Measurements from ENCODE around the gene ATP6V1C2. TPM values are rescaled to one million over a fixed set of nuclear protein-coding genes. Genes with fewer than 3 reads are reported as not detected.
A peak's percentile ranks its signal among the peaks of the same experiment; 100 is the strongest.

Gene ATP6V1C2
- total RNA-seq, 8 experiments from 2014 or later = 0.41 to 1.5 (median 1.0) TPM

DNA sequence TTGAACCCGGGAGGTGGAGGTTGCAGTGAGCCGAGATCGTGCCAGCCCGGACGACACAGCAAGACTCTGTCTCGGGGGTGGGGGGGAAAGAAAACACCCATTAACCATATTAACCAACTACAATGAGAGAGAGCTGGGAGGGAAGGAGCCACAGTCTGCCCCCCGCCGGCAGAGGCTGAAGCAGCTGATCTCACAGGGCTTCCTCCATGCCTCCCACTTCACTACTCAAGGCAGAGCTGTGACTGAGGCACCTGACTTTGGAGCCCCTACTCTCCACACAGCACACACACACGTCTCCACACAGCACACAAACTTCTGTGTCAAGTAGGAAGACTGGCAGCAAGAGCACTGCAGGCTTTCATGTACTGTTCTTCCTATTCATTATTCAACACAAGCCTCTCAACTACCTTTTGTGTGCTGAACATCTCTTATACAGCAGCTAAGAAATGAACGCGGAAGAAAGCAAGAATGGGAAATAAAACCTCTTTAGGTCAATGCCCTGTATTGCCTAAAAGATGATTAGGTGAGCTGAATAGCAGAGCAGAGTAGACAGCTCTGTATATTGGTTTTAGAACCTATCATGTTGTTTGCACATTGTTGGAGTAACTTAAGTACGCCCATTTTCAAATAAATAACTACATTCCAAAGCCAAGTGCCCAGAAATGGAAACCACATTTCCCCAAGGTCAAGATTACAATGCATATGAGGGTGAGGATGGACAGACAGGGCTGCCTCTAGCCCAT, 65.0 kb downstream of the ATP6V1C2 start:
- H3K4me3 ChIP-seq = no peak overlapping the region
- in situ Hi-C loops (cut with MboI; ENCODE audit: low pct_unique_long_range_greater_than_20kb in 2 of 9, low sequenced_read_pairs in 9 of 9, unreplicated experiment in 9 of 9) = no loop called here
- ATAC-seq (replicated peaks in 6 of 8) = peak in 1 of 8 experiments; percentile 46
- H3K4me1 ChIP-seq (replicated peaks in 1 of 2) = no peaks in the 10 kb centered on the region
- no peak overlapping the region for H3K27ac ChIP-seq
- WGBS, 10 experiments = 81 to 100% (median 97%) methylated on average over 1 to 6 of the region's 12 CpGs; no CpG with 5 or more reads in 3 of the 10 experiments

DNA sequence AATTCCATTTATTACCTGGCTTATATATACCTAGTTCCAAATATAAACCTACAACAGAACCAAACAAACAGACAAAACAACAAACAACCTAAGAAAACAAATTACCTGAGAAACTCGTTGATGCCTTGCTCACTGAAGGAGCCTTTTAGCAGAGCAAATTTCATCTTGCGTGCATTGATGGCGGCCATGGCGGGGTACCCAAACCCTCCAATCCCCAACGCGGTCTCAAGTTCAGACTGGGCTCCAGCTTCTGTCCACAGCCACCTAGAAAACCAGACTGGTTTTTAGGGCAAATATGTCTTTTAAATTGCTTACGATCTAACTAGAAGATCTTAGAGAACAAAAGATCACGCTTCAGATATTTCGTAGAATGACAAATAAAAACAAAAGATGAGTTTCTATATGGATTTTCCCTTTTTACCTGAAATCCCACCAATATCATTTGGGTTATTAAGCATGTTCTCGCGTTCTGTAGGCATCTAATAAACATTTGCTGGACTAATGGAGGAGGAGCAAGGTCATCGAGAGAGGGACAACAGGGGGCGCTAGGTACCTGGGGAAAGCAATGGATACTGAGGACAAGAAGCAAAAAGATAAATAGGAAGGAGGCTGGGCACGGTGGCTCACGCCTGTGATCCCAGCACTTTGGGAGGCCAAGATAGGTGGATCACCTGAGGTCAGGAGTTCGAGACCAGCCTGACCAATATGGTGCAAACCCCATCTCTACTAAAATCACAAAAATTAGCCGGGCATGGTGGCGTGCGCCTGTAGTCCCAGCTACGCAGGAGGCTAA, 65.9 kb downstream of the ATP6V1C2 start:
- ATAC-seq (replicated peaks in 6 of 8) = peak in 1 of 8 experiments; percentile 37
- H3K4me1 ChIP-seq (replicated peaks in 1 of 2) = no peaks in the 10 kb centered on the region
- H3K27ac ChIP-seq = no peak overlapping the region
- in situ Hi-C loops (cut with MboI; ENCODE audit: low pct_unique_long_range_greater_than_20kb in 2 of 9, low sequenced_read_pairs in 9 of 9, unreplicated experiment in 9 of 9) = no loop called here
- WGBS, 10 experiments = 86 to 100% (median 95%) methylated on average over 7 to 20 of the region's 20 CpGs
- no peak overlapping the region for H3K4me3 ChIP-seq

GRCh38 chr2:10788855-10789254, 67.4 kb downstream of the ATP6V1C2 start:
- no peak overlapping the region for H3K27ac ChIP-seq
- no peaks in the 10 kb centered on the region for H3K4me1 ChIP-seq (replicated peaks in 1 of 2)
- ATAC-seq (replicated peaks in 6 of 8) = no peak
- no peak overlapping the region for H3K4me3 ChIP-seq
- WGBS, 10 experiments = 92 to 100% (median 96%) methylated on average over 1 to 8 of the region's 8 CpGs; no CpG with 5 or more reads in 2 of the 10 experiments
- in situ Hi-C loops (cut with MboI; ENCODE audit: low pct_unique_long_range_greater_than_20kb in 2 of 9, low sequenced_read_pairs in 9 of 9, unreplicated experiment in 9 of 9) = no loop called here

GRCh38 chr2:10790228-10790973, 69.0 kb downstream of the ATP6V1C2 start:
- no peaks in the 10 kb centered on the region for H3K4me1 ChIP-seq (replicated peaks in 1 of 2)
- no peak for ATAC-seq (replicated peaks in 6 of 8)
- H3K4me3 ChIP-seq = no peak overlapping the region
- in situ Hi-C loops (cut with MboI; ENCODE audit: low pct_unique_long_range_greater_than_20kb in 2 of 9, low sequenced_read_pairs in 9 of 9, unreplicated experiment in 9 of 9) = no loop called here
- 72 to 100% (median 93%) methylated on average over 1 to 6 of the region's 6 CpGs; no CpG with 5 or more reads in 2 of the 10 experiments for WGBS, 10 experiments
- no peak overlapping the region for H3K27ac ChIP-seq

DNA sequence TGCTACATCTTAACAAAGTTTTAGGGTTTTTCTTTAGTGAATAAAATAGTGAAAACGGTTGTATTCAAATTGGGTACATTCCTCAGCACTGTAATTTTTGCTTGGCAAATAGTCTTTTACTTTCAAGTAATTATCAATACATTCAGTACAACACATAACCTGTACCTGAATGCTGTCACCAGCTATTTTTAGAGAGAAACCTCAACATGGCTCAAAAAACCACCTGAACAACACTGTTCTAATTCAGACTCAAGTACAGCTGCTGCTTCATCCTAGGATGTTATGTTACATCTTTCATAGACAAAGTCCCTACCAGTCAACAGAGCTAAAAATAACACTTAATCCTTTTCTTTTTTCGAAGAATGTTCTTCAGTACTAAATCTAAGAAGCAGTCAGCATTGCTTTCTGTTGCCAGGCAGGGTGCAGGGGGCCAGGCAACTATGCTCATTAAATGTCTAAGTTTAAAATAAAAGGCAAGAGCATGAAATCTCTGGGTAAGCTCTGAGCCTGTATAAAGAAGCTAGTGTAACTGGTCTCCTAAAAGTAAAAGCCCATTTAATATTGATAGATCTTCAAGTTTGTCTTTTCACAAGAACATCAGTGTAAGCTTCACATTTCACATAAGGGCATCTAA, 70.7 kb downstream of the ATP6V1C2 start:
- H3K27ac ChIP-seq = no peak overlapping the region
- H3K4me3 ChIP-seq = no peak overlapping the region
- 50 to 100% (median 100%) methylated on average over 1 to 2 of the region's 2 CpGs; no CpG with 5 or more reads in 1 of the 10 experiments for WGBS, 10 experiments
- in situ Hi-C loops (cut with MboI; ENCODE audit: low pct_unique_long_range_greater_than_20kb in 2 of 9, low sequenced_read_pairs in 9 of 9, unreplicated experiment in 9 of 9) = no loop called here
- peak in 1 of 8 experiments; percentile 79 for ATAC-seq (replicated peaks in 6 of 8)
- H3K4me1 ChIP-seq (replicated peaks in 1 of 2) = no peaks in the 10 kb centered on the region

DNA sequence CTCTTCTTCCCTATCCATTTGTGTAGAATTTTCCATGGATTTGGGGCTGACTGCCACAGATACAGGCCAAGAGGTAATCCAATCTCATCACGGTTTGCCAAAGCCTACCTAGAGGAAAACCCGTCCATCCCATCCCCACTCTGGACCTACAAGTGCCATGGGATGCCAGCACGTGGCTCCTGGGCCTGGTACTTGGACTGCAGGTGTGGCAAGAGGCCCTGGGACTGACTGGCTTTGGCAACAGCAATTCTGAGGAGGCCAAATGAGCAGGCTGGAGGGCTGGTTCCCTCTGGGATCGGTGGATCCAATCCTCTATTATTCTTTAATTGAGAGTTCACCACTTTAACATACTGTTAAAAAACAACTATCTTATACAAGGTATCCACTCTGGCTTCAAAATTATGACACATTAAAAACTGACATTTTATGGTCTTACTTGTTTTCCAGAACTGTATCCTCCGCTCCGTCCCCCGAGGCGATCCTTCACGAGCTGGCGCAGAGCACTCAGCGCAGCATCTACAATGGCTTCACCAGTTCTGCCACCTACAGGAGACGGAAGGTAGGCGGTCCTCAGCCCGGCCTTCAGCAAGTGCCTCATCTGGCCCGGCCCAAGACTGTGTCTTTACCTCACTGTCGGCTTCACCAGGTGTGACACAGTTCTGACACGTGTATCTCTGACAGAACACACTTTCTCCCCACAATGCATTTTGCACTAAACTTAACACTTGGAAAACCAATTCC, 71.4 kb downstream of the ATP6V1C2 start:
- no peak overlapping the region for H3K27ac ChIP-seq
- ATAC-seq (replicated peaks in 6 of 8) = peak in 2 of 8 experiments; percentile 9 to 23
- no peaks in the 10 kb centered on the region for H3K4me1 ChIP-seq (replicated peaks in 1 of 2)
- WGBS, 10 experiments = 80 to 100% (median 92%) methylated on average over 2 to 12 of the region's 17 CpGs; no CpG with 5 or more reads in 1 of the 10 experiments
- no peak overlapping the region for H3K4me3 ChIP-seq
- in situ Hi-C loops (cut with MboI; ENCODE audit: low pct_unique_long_range_greater_than_20kb in 2 of 9, low sequenced_read_pairs in 9 of 9, unreplicated experiment in 9 of 9) = no loop called here

DNA sequence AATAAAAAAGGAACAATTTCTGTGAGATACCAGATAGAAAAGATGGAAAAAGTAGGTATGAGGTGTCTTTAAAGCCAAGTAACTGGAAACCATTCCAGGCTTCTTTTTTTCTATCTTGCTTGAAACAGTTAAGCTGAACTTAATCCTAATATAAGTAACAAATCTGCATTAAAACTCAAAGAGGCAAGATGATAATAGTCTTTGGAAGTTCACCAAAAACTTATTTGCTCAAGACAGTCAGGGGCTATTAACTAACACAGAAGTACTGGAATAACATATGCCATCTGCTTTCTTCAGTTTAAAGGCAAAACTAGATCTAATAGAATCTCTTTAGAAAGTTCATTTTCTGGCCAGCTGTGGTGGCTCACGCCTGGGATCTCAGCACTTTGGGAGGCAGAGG, 72.4 kb downstream of the ATP6V1C2 start:
- no peak overlapping the region for H3K27ac ChIP-seq
- ATAC-seq (replicated peaks in 6 of 8) = no peak
- no peaks in the 10 kb centered on the region for H3K4me1 ChIP-seq (replicated peaks in 1 of 2)
- 86 to 100% (median 100%) methylated on average over 1 of the region's 1 CpG; no CpG with 5 or more reads in 7 of the 10 experiments for WGBS, 10 experiments
- H3K4me3 ChIP-seq = no peak overlapping the region
- in situ Hi-C loops (cut with MboI; ENCODE audit: low pct_unique_long_range_greater_than_20kb in 2 of 9, low sequenced_read_pairs in 9 of 9, unreplicated experiment in 9 of 9) = no loop called here

DNA sequence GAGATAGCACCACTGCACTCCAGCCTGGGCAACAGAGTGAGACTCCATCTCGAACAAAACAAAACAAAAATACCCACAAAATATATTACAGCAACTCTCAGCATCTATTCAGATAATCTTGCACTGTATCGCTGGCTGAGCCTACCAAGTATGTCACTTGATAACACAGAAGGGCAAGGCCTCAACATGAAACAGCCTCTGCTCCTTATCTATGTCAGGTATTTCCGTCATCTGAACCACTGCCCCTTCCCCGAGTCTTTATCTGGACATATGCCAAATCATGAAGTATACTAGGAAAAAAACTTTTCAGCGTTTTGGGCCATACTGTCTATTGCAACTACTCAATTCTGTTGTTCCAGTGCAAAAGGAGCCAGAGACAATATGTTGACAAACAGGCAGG, 73.4 kb downstream of the ATP6V1C2 start:
- in situ Hi-C loops (cut with MboI; ENCODE audit: low pct_unique_long_range_greater_than_20kb in 2 of 9, low sequenced_read_pairs in 9 of 9, unreplicated experiment in 9 of 9) = no loop called here
- no peak for ATAC-seq (replicated peaks in 6 of 8)
- H3K27ac ChIP-seq = no peak overlapping the region
- no peaks in the 10 kb centered on the region for H3K4me1 ChIP-seq (replicated peaks in 1 of 2)
- no peak overlapping the region for H3K4me3 ChIP-seq
- 92 to 100% (median 100%) methylated on average over 1 to 5 of the region's 5 CpGs for WGBS, 10 experiments

DNA sequence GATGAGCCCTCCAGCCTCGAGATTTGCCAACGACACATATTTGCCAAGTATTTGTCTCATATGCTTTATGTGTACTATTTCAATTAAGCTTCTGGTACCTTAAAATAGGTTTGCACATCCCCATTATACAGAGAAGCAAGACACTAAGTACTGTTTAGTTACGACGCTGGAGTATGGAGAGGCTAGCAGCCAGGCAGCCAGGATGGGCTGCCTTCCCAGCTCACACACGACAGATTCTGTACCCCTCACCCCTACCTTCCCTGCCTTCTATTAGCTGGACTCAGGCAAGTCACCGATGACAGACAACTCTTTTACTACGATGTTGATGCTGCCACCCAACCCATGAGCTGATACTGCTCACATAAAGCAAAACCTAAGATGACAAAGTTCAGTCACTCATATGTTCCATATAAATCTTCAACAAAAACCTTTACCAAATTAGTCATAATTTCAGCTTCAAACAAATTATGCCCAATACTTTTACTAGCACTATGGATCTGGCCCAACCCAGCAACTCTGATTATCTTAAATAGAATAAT, 74.1 kb downstream of the ATP6V1C2 start:
- 33 to 100% (median 80%) methylated on average over 1 to 7 of the region's 7 CpGs; no CpG with 5 or more reads in 2 of the 10 experiments for WGBS, 10 experiments
- Histone ChIP-seq H3K4me1 (replicated peaks in 1 of 2) (no peaks in the 10 kb centered on the region), H3K27ac (no peak overlapping the region), H3K4me3 (no peak overlapping the region)
- ATAC-seq (replicated peaks in 6 of 8) = no peak
- in situ Hi-C loops (cut with MboI; ENCODE audit: low pct_unique_long_range_greater_than_20kb in 2 of 9, low sequenced_read_pairs in 9 of 9, unreplicated experiment in 9 of 9) = no loop called here

DNA sequence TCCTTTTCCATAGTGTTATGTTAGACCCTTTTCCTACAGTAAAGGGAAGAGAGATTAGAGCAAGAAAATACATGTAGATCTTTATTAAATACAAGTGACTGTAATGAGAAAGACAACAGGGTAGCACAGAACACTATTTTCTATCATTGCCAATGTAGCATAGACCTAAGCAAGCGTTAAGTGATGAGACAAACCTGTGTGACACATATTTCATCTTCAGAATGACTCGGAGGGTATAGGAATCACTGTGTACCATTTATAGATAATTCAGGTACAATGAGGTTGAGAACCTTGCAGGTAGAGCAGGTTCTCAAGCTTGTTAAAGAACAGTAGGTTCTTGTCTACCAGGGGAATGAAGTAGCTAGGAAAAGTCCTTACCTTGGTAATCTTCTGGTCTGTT, 75.3 kb downstream of the ATP6V1C2 start:
- Histone ChIP-seq H3K4me3 (no peak overlapping the region), H3K27ac (no peak overlapping the region), H3K4me1 (replicated peaks in 1 of 2) (no peaks in the 10 kb centered on the region)
- no peak for ATAC-seq (replicated peaks in 6 of 8)
- in situ Hi-C loops (cut with MboI; ENCODE audit: low pct_unique_long_range_greater_than_20kb in 2 of 9, low sequenced_read_pairs in 9 of 9, unreplicated experiment in 9 of 9) = no loop called here
- 100% methylated on average over 1 to 2 of the region's 2 CpGs; no CpG with 5 or more reads in 2 of the 10 experiments for WGBS, 10 experiments

GRCh38 chr2:10798783-10799182, 77.4 kb downstream of the ATP6V1C2 start:
- in situ Hi-C loops (cut with MboI; ENCODE audit: low pct_unique_long_range_greater_than_20kb in 2 of 9, low sequenced_read_pairs in 9 of 9, unreplicated experiment in 9 of 9) = no loop called here
- ATAC-seq (replicated peaks in 6 of 8) = no peak
- WGBS, 10 experiments = 71 to 100% (median 90%) methylated on average over 2 to 8 of the region's 8 CpGs
- H3K4me1 ChIP-seq (replicated peaks in 1 of 2) = peaks cover 0 to 6% of the 10 kb centered on the region in 2 donors
- no peak overlapping the region for H3K27ac ChIP-seq
- no peak overlapping the region for H3K4me3 ChIP-seq

- 84 to 100% (median 97%) methylated on average over 1 to 4 of the region's 4 CpGs for WGBS, 10 experiments
- Histone ChIP-seq H3K4me3 (no peak overlapping the region), H3K27ac (no peak overlapping the region), H3K4me1 (replicated peaks in 1 of 2) (peaks cover 0 to 6% of the 10 kb centered on the region in 2 donors)
- in situ Hi-C loops (cut with MboI; ENCODE audit: low pct_unique_long_range_greater_than_20kb in 2 of 9, low sequenced_read_pairs in 9 of 9, unreplicated experiment in 9 of 9) = no loop called here
- ATAC-seq (replicated peaks in 6 of 8) = no peak
Measured at GRCh38 chr2:10800163-10800562, 78.7 kb downstream of the ATP6V1C2 start.

Data from motor neuron (in vitro differentiated cells).